Measurements from ENCODE around the gene GATA5. TPM values are rescaled to one million over a fixed set of nuclear protein-coding genes. Genes with fewer than 3 reads are reported as not detected.

Gene GATA5
- total RNA-seq, 1 experiment from 2014 or later: not detected

DNA sequence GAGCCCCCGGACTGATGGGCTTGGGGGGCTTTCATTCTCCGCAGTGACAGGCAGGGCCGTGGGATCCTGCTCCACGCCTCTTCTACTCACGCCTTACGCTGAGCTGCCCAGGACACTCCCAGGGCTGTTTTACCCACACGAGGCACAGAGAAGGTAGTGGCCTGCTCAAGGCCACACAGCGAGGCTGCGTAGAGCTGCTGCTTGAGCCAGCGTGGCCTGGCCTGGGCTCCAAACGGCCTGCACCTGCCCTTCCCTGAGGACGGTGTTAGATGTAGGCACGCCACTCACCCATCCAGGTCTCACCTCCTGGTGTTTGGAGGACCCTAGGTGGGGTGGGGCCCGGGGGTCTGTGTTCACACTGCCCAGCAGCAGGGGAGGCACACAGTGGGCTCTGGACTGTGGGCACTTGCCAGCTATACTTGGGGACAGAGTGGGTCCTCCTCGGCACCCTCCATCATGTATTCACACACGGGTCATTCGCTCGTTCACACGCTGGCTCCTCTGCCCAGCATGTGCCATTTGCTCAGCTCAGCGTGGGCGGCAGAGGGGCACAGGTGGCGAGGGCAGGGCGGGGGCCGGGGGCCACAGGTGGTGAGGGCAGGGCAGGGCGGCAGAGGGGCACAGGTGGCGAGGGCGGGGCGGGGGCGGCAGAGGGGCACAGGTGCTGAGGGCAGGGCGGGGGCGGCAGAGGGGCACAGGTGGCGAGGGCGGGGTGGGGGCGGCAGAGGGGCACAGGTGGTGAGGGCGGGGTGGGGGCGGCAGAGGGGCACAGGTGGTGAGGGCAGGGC lies 30.0 kb downstream of the GATA5 start:
- H3K4me1 ChIP-seq (replicated peaks): no peaks in the 10 kb centered on the region
- no peak overlapping the region for H3K27ac ChIP-seq
- no peaks in the 10 kb centered on the region for H3K36me3 ChIP-seq
- no peaks in the 10 kb centered on the region for H3K9me3 ChIP-seq (replicated peaks)
- peaks cover 83% of the 10 kb centered on the region for H3K27me3 ChIP-seq (replicated peaks)
- no peak overlapping the region for H3K4me3 ChIP-seq
- DNase-seq (ENCODE audit: low read depth in 1 of 2, low spot score in 2 of 2): no peak

DNA sequence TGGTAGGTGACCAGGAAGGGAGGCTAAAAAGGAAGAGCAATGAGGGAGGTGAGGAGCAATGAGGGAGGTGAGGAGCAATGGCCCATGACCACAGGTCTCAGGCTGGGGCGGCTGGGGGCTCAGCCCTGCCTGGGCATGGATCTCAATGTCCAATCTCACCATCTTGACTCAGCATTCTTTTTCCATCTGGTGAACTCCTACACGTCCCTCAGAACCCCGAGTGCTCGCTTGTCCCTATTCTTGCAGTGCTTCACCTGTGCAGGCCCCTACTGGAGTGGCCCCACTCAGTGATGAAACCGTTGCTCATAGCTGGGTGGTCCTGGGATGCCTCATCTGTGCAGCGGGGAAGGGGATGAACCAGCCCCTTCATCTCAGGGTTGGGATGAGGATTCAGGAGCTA lies 31.5 kb downstream of the GATA5 start:
- Histone ChIP-seq H3K36me3 (no peaks in the 10 kb centered on the region), H3K27me3 (replicated peaks) (peaks cover 81% of the 10 kb centered on the region), H3K9me3 (replicated peaks) (no peaks in the 10 kb centered on the region), H3K4me3 (no peak overlapping the region), H3K4me1 (replicated peaks) (no peaks in the 10 kb centered on the region), H3K27ac (no peak overlapping the region)
- DNase-seq (ENCODE audit: low read depth in 1 of 2, low spot score in 2 of 2): no peak

DNA sequence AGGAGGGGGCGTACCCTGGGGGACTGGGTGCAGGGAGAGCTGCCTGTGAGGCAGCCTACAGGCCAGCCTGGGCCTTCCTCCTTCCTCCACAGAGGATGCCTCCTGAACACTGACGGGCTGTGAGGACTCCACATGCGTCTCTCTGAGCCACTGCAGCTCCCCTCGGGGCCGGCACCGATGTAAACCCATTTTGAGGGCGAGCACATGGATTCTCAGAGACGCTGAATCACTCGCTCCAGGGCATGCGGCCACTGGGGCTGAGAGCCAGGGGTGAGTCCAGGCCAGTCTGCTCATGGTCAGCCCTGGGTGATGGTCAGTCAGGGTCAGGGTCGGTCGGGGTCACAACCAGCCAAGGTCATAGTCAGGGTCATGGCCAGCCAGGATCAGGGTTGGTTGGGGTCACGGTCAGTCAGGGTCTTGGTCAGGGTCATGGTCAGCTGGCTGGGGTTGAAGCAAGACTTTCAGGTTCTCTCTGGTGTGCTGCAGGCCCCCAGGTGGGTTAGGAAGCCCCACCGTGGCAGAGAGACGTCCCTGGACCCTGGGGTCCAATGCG lies 33.7 kb downstream of the GATA5 start:
- no peaks in the 10 kb centered on the region for H3K4me1 ChIP-seq (replicated peaks)
- no peak overlapping the region for H3K4me3 ChIP-seq
- no peak for DNase-seq (ENCODE audit: low read depth in 1 of 2, low spot score in 2 of 2)
- no peaks in the 10 kb centered on the region for H3K36me3 ChIP-seq
- no peaks in the 10 kb centered on the region for H3K9me3 ChIP-seq (replicated peaks)
- H3K27ac ChIP-seq: no peak overlapping the region
- H3K27me3 ChIP-seq (replicated peaks): peaks cover 81% of the 10 kb centered on the region

DNA sequence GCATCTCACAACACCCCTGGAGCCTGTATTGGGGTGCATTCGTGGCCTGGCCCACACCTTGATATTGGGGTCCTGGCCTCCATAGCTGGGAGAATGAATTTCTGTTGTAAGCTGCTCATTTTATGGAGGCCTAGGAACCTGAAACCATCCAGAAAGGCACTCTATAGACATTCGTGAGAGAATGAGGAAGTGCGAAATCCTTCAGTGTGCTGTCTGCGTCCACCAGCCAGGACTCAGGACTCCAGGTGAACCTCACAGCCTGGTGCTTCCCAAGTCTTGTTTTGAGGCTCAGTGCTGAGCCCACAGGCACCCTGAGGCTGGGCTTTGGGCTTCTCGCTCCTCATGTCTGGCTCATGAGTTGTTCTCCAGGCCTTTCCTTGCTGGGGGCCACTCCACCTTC lies 36.6 kb downstream of the GATA5 start:
- no peaks in the 10 kb centered on the region for H3K9me3 ChIP-seq (replicated peaks)
- H3K27ac ChIP-seq: no peak overlapping the region
- H3K27me3 ChIP-seq (replicated peaks): peaks cover 92% of the 10 kb centered on the region
- no peaks in the 10 kb centered on the region for H3K4me1 ChIP-seq (replicated peaks)
- H3K36me3 ChIP-seq: no peaks in the 10 kb centered on the region
- no peak overlapping the region for H3K4me3 ChIP-seq
- no peak for DNase-seq (ENCODE audit: low read depth in 1 of 2, low spot score in 2 of 2)

DNA sequence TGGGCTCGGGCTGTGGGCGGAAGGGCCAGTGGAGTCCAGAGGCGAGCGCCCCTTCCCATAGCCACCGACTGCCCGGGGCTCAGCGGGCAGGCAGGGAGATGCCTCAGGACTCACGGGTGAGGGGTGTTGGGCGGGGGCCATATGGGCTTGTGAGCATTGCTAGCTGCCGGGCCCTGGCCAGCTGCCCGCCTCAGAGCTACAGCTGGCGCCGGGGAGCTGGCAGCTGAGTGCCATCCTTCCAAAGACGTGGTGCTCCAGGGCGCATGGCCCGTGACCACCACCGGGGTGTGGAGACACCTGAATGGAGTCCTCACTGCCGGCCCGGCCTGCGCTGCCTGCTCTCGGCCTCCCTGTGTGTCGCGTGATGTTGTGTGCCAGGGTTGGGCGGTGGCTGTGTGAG lies 37.9 kb downstream of the GATA5 start:
- Histone ChIP-seq H3K36me3 (no peaks in the 10 kb centered on the region), H3K9me3 (replicated peaks) (no peaks in the 10 kb centered on the region), H3K27me3 (replicated peaks) (peaks cover 94% of the 10 kb centered on the region), H3K27ac (no peak overlapping the region), H3K4me1 (replicated peaks) (no peaks in the 10 kb centered on the region), H3K4me3 (no peak overlapping the region)
- DNase-seq (ENCODE audit: low read depth in 1 of 2, low spot score in 2 of 2): no peak

DNA sequence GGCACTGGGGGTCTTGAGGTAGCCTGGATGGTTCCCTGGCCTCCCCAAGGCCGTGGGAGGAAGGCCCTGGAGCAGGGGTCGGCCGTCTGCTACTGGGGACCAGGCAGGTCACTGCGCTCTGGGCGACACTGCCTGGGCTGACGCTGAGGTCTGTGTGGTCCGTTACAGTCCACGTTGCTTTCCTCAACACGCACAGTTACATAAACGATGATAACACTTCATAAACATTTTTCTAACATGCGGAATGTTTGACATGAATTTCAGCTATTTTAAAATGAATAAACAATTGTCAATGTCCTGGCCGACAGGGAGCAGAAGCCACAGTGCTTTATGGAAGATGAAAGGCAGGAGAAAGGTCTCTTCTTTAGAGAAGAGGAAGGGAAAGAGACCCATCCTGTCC lies 38.3 kb downstream of the GATA5 start:
- H3K27ac ChIP-seq: no peak overlapping the region
- H3K36me3 ChIP-seq: no peaks in the 10 kb centered on the region
- peaks cover 94% of the 10 kb centered on the region for H3K27me3 ChIP-seq (replicated peaks)
- H3K4me3 ChIP-seq: no peak overlapping the region
- no peaks in the 10 kb centered on the region for H3K9me3 ChIP-seq (replicated peaks)
- no peaks in the 10 kb centered on the region for H3K4me1 ChIP-seq (replicated peaks)
- DNase-seq (ENCODE audit: low read depth in 1 of 2, low spot score in 2 of 2): no peak

DNA sequence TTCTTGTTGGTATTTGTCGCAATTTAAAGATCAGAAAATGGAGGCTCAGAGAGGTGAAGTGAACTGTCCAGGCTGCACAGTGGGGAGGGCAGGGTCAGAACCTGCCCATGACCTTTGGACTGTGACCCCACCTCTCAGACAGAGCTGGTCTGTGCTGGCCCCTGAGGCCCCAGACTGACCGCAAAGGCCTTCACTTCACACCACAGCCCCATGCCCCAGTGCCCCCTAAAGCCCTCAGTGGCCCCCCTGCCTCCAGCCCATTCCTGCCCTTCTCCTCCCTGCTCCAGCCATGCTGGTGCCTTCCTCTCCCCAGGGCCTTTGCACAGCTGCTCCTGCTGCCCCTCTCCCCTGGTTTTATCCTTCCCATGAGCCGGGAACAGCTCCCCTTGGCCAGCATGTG lies 39.1 kb downstream of the GATA5 start:
- no peak overlapping the region for H3K27ac ChIP-seq
- no peaks in the 10 kb centered on the region for H3K9me3 ChIP-seq (replicated peaks)
- DNase-seq (ENCODE audit: low read depth in 1 of 2, low spot score in 2 of 2): no peak
- H3K4me1 ChIP-seq (replicated peaks): no peaks in the 10 kb centered on the region
- H3K27me3 ChIP-seq (replicated peaks): peaks cover 94% of the 10 kb centered on the region
- no peaks in the 10 kb centered on the region for H3K36me3 ChIP-seq
- H3K4me3 ChIP-seq: no peak overlapping the region

DNA sequence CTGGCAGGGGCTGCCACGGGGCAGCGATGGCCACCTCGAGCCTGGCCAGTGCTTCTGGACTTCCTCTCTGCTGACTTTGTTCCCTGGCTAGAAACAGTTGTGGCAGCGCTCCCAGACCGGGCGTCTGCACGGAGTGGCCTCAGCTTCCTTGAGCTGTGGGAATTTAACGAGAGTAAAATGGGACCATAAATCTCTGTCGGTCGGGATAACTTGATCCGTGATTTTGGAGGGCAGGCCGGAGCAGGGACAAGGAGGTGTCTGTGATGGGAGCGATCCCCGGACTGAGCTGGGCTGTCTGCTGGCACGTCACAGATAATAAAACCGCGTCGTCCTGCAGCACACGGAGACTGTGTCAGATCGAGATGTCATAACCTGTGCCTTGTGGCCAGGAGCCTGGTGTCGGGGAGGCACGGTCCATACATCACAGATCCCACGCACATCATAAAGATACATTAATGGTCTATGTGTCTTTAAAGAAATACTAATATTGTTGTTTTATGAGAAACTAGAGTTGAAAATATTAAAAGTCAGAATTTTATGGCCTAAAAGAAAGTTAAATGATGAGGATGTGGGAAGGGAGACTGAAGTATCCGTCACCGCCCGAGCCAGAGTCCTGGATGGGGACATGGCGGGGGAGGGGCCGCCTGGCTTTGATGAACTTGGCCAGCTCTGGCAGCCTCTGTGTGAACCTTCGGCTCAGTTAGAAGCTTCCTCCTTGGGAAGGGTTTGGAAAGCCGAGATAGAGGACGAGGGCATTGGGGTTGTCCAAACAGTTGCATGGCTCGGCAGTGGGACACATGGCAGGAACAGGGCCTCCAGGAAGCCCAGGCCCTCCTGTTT lies 41.9 kb downstream of the GATA5 start:
- DNase-seq (ENCODE audit: low read depth in 1 of 2, low spot score in 2 of 2): no peak

DNA sequence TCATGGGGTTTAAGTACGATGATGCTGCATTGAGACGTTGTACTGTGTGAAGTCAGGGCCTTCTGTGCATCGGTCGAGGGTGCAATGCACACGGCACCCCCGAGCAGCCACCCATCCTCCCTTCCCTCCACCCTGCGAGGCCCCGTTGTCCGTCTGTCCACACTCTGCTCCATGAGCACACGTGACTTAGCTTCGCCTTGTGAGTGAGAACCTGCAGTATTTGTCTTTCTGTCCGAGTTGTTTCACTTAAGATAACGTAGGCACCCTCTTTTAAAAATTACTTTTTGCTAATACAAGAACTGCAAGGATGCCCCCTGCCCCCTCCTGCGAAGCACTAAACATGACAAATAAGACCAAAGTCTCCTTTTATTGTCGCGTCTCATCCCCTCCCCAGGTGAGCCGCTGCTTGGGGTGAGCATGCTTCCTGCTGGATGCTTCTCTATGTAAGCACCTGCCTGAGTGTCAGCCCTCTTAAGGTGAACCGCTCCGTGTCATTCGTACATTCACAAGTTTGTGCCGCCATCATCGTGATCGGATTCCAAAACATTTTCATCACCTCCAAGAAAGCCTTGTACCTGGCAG lies 44.8 kb downstream of the GATA5 start:
- Histone ChIP-seq H3K27ac (no peak overlapping the region), H3K4me1 (replicated peaks) (no peaks in the 10 kb centered on the region), H3K27me3 (replicated peaks) (peaks cover 85% of the 10 kb centered on the region), H3K4me3 (no peak overlapping the region), H3K36me3 (no peaks in the 10 kb centered on the region), H3K9me3 (replicated peaks) (no peaks in the 10 kb centered on the region)
- no peak for DNase-seq (ENCODE audit: low read depth in 1 of 2, low spot score in 2 of 2)

More for the DNA sequence above, 41.9 kb downstream of the GATA5 start:
- no peaks in the 10 kb centered on the region for H3K9me3 ChIP-seq (replicated peaks)
- no peaks in the 10 kb centered on the region for H3K4me1 ChIP-seq (replicated peaks)
- no peak overlapping the region for H3K27ac ChIP-seq
- no peak overlapping the region for H3K4me3 ChIP-seq
- H3K27me3 ChIP-seq (replicated peaks): peaks cover 99% of the 10 kb centered on the region
- H3K36me3 ChIP-seq: no peaks in the 10 kb centered on the region

DNA sequence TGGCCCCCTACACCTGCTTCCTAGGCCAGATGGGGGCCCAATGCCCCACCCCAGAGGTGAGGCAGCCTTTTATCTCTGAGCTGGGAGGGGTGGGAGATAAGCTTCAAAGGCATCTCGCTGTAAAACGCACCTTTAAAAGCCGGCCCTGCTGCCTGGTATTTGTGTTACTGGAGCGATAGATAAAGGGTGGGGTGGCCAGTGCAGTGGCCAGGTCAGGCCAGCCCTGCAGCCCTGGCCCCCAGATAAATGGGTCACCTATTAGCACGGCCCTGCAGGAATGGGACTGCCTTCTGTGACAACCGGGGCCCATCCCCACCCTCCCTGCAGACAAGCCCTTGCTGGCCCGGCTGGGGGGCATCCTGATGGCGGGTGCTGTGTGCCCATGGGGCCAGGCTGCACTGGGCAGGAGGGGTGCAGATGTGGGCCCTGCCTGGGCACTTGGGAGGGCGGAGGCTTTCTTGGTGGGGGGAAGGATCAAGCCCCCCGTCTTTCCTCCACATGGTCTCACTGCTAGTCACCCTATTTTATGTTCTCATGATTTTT lies 45.4 kb downstream of the GATA5 start:
- DNase-seq (ENCODE audit: low read depth in 1 of 2, low spot score in 2 of 2): no peak
- H3K4me3 ChIP-seq: no peak overlapping the region
- H3K36me3 ChIP-seq: no peaks in the 10 kb centered on the region
- H3K27ac ChIP-seq: no peak overlapping the region
- H3K9me3 ChIP-seq (replicated peaks): no peaks in the 10 kb centered on the region
- H3K4me1 ChIP-seq (replicated peaks): no peaks in the 10 kb centered on the region
- peaks cover 84% of the 10 kb centered on the region for H3K27me3 ChIP-seq (replicated peaks)

DNA sequence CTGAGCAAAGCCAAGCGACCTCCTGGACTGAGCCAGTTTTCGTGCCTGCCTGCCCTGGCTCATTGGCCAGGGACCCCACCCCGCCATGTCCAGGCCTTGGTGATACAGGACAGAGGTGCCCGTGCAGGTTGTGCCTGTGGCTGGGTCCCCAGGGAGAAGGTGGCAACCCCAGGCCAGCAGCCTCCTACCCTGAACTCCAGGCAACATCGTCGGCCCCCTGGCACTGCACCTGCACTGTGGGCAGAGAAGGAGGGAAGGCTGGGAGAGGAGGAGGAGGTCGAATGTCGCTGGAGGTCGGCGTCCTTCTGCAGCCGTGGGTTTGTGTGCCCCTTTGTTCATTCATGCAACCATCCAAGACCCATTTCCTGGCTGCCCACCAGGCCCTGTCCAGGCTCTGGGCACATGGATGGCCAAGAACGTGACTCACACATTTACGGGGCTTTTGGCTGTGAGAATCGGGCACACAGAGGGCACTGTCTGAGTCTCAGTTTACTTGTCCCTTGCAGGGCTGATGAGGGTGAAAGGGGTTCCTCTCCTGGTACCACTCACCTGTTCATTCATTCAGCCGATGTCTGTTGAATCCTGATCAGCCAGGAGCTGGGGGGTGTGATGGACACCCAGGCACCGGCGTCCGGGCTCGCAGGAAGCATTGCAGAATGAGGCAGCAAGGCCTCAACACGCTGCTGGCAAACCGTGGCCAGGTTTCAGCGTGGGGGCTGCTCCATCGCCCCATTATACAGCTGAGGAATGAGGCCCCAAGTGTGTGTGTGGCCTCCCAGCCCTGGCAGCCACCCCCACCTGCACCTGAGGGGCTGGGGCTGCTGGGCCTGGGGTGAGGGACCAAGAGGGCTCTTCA lies 46.1 kb downstream of the GATA5 start:
- Histone ChIP-seq H3K36me3 (no peaks in the 10 kb centered on the region), H3K27ac (no peak overlapping the region), H3K9me3 (replicated peaks) (no peaks in the 10 kb centered on the region), H3K4me3 (no peak overlapping the region), H3K27me3 (replicated peaks) (peaks cover 84% of the 10 kb centered on the region), H3K4me1 (replicated peaks) (no peaks in the 10 kb centered on the region)
- DNase-seq (ENCODE audit: low read depth in 1 of 2, low spot score in 2 of 2): no peak

DNA sequence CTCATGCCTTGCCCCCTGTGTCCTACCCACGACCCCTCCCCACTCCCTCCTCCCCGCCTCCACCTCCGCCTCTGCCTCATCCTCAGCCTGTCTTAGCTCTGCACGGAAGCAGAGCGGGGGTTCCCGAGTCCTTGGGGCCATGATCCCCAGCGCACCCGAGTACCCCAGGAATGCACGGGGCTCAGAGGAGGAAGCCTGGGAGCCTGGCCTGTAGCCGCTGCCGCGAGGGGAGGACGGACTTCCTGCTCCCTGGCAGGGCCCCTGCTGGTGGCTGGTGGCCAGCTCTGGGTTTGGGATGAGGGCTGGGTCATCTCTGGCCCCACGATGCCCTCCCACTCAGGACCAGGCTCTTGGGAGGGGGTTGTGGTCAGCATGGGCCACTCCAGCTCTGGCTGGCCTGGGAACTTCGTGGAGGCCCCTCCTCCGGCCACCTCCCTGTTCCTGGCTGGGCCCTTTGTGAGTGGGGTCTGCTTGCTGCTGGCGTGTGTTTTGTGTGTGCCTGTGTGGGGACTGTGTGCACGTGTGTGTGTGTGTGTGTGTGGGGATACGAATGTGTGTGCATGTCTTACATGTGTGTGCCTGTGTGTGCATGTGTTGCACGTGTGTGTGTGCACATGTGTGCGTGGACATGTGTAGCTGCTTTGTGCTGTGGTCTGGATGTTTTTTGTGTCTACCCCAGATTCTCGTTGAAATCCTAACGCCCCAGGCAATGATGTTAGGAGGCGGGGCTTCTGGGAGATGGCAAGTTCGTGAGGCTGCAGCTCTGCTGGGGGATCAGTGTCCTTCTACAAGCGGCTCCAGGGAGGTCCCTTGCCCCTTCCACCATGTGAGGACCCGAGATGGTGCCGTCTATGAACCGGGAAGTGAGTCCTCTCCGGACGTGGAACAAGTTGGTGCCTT lies 47.1 kb downstream of the GATA5 start:
- no peaks in the 10 kb centered on the region for H3K9me3 ChIP-seq (replicated peaks)
- no peaks in the 10 kb centered on the region for H3K4me1 ChIP-seq (replicated peaks)
- H3K27ac ChIP-seq: no peak overlapping the region
- no peaks in the 10 kb centered on the region for H3K36me3 ChIP-seq
- no peak overlapping the region for H3K4me3 ChIP-seq
- DNase-seq (ENCODE audit: low read depth in 1 of 2, low spot score in 2 of 2): no peak
- peaks cover 82% of the 10 kb centered on the region for H3K27me3 ChIP-seq (replicated peaks)

Data from SJSA1 (cell line).